Liver (tissue), 3 donors: ENCODE data around the gene PEAR1.

Source experiments
- RAD21 ChIP-seq, 2 donors: IDR thresholded peaks; 2 replicates each; pipeline ENCODE4 v1.6.1; 2016; ENCODE audit warnings: antibody characterized with exemption in 2 of 2, mild to moderate bottlenecking in 2 of 2
- TAF1 ChIP-seq: conservative IDR thresholded peaks from 2 replicates; pipeline ENCODE4 v1.6.1; 2016; ENCODE audit warnings: antibody characterized with exemption, mild to moderate bottlenecking
- YY1 ChIP-seq: IDR thresholded peaks from 2 replicates; pipeline ENCODE4 v1.6.1; 2016; ENCODE audit warnings: antibody characterized with exemption, mild to moderate bottlenecking
- TF ChIP-seq, protein P1 (sequence below): IDR thresholded peaks from 2 replicates; pipeline ENCODE4 v1.6.1; 2016; ENCODE audit warnings: antibody characterized with exemption
- TF ChIP-seq, protein P2 (sequence below): fragments of 150-350 bp; IDR thresholded peaks from 2 replicates; pipeline ENCODE4 v1.5.1; 2017; ENCODE audit warnings: improper control_type of control experiment, low read depth, low read length; ENCODE audit not compliant: missing input control
- TF ChIP-seq, protein P3 (sequence below): IDR thresholded peaks from 2 replicates; pipeline ENCODE4 v1.6.1; 2016; ENCODE audit warnings: antibody characterized with exemption
- donor health status: healthy.
- donor health status: healthy.

DNA sequence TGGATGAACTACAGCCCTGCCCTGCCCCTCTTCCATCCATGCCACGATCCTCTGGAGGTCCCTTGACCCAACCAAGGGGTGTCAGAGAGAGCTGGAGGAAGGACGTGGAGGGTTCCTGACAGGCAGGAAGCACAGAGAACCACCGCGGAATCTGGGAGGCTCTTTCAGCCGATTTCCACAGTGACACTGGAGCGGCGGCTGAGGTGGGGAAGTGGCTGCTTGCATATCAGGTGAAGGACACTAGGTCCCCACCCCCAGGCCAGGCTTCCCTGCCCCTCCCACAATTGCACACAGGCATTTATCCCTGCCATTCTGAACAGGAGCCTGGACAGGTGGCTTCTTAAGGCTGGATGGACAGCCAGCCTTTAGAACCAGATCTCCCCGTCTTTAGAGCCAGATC is 44.4 kb downstream of the PEAR1 start:
- TF ChIP-seq YY1 (no peak), RAD21 (IDR thresholded peaks at IDR 0.05) (no peak), TAF1 (no peak)
- TF ChIP-seq, protein P1, sequence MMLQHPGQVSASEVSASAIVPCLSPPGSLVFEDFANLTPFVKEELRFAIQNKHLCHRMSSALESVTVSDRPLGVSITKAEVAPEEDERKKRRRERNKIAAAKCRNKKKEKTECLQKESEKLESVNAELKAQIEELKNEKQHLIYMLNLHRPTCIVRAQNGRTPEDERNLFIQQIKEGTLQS: no peak
- TF ChIP-seq, protein P2, sequence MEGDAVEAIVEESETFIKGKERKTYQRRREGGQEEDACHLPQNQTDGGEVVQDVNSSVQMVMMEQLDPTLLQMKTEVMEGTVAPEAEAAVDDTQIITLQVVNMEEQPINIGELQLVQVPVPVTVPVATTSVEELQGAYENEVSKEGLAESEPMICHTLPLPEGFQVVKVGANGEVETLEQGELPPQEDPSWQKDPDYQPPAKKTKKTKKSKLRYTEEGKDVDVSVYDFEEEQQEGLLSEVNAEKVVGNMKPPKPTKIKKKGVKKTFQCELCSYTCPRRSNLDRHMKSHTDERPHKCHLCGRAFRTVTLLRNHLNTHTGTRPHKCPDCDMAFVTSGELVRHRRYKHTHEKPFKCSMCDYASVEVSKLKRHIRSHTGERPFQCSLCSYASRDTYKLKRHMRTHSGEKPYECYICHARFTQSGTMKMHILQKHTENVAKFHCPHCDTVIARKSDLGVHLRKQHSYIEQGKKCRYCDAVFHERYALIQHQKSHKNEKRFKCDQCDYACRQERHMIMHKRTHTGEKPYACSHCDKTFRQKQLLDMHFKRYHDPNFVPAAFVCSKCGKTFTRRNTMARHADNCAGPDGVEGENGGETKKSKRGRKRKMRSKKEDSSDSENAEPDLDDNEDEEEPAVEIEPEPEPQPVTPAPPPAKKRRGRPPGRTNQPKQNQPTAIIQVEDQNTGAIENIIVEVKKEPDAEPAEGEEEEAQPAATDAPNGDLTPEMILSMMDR: no peak
- TF ChIP-seq, protein P3, sequence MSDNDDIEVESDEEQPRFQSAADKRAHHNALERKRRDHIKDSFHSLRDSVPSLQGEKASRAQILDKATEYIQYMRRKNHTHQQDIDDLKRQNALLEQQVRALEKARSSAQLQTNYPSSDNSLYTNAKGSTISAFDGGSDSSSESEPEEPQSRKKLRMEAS: no peak
